ENCODE data around the gene GRIK5. TPM values are rescaled to one million over a fixed set of nuclear protein-coding genes. Genes with fewer than 3 reads are reported as not detected.

GRIK5 gene
- total RNA-seq, 1 experiment from 2014 or later = not detected

DNA sequence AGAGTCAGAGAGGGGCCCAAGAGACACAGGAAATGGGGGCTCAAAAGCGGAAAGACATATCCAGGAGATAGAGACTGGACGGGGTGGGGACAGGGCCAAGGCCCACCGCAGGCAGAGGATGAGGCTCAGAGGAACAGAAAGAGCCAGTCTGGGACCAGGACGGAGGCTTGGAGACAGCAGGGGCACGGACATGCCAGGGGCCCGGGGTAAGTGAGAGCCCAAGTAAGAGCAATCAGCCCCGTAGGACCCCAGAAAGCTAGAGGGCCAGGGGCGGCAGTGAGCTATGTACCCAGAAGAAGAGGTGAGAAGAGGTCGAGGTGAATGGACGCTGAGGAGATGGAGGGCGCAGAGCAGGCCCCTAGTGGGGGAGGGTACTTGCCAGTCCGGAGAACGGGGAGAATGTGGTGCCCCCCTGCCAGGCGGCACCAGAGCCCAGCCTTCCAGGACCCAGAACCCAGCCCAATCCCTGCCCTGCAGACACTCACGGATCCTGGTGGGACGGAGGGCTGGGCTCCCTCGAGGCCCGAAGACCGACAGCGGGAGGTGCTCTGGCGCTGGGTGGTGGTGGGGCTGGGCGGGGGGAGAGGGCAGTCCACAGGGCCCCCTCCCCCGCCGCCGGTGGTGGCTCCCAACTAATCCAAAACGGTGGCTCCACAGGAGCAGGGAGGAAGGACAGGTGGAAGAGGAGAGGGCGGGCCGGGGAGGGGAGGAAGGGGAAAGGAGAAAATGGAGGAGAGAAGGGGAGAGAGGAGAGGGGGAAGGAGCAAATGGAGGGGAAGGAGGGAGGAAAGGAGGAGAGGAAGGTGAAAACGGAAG, 1.0 kb downstream of the GRIK5 start:
- Histone ChIP-seq H3K27me3 (peaks cover 12% of the 10 kb centered on the region), H3K9me3 (no peaks in the 10 kb centered on the region), H3K36me3 (no peaks in the 10 kb centered on the region), H3K4me3 (no peak overlapping the region)
- no peak for DNase-seq

DNA sequence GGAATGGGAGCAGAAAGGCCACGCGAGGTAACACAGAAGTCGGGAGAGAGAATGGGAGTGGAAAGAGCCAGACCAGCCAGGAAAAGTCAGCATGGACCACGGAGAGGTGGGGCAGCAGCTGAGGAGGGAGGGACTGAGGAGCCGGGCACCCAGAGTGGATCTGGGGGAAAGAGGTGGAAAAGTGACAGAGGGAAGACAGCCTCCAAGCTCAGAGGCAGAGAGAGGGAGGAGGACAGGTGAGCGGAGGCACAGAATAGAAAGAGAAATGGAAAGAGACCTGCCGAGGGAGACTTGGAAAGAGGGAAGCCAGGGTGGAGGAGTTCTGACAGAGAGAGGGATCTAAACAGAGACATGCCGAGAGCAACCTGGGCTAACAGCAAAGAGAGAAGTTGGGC, 1.6 kb downstream of the GRIK5 start:
- no peak for DNase-seq
- H3K9me3 ChIP-seq = no peaks in the 10 kb centered on the region
- H3K4me3 ChIP-seq = no peak overlapping the region
- H3K36me3 ChIP-seq = no peaks in the 10 kb centered on the region
- H3K27me3 ChIP-seq = peaks cover 12% of the 10 kb centered on the region

- peaks cover 12% of the 10 kb centered on the region for H3K27me3 ChIP-seq
- no peak for DNase-seq
- H3K9me3 ChIP-seq = no peaks in the 10 kb centered on the region
Measured at GRCh38 chr19:42067315-42067888, 2.6 kb downstream of the GRIK5 start.

GRCh38 chr19:42066075-42066754, 3.8 kb downstream of the GRIK5 start:
- DNase-seq = peak; percentile 43
- H3K9me3 ChIP-seq = no peaks in the 10 kb centered on the region
- H3K4me3 ChIP-seq = no peak overlapping the region
- H3K27me3 ChIP-seq = peaks cover 12% of the 10 kb centered on the region
- no peaks in the 10 kb centered on the region for H3K36me3 ChIP-seq

More at GRCh38 chr19:42067315-42067888, 2.6 kb downstream of the GRIK5 start:
- Histone ChIP-seq H3K36me3 (no peaks in the 10 kb centered on the region), H3K4me3 (no peak overlapping the region)

DNA sequence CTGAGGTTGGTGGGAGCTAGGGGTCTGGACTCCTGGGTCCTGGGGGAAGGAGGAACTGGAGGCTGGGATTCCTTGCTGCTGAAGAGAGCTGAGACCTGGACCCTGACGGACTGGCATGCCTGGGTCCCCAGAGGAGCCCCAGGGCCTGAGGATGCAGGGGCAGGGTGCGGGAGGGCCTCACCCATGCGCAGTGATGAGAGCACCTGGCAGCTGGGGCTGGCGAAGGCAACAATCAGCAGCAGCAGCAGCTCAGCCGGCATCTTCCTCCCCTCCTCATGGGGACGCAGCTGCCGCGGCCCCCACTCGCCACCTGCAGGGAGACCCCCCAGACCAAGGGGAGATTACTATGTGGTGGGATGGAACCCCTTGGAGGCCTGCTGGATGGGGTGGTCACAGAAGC, 4.5 kb downstream of the GRIK5 start:
- Histone ChIP-seq H3K4me3 (no peak overlapping the region), H3K9me3 (no peaks in the 10 kb centered on the region), H3K36me3 (no peaks in the 10 kb centered on the region), H3K27me3 (peaks cover 12% of the 10 kb centered on the region)
- no peak for DNase-seq

DNA sequence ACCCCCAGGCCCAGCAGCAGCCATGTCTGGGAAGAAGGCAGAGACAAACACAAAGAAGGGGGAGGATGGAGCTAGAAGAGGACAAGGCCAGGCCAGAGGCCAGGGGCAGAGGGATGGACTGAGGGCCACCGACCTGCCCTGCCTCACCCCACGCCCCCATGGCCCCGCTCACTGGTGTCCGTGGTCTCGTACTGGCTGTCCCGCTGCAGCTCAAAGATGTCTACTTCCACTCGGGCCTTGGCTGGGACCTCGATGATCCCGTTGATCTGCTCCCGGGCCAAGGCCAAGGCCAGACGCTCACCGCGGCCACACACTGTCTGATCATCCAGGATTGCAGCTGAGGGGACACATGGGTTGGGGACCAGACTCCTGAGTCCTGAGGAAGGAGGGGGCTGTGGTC, 5.0 kb downstream of the GRIK5 start:
- Histone ChIP-seq H3K36me3 (no peaks in the 10 kb centered on the region), H3K4me3 (no peak overlapping the region), H3K27me3 (peaks cover 12% of the 10 kb centered on the region), H3K9me3 (no peaks in the 10 kb centered on the region)
- no peak for DNase-seq

- peaks cover 12% of the 10 kb centered on the region for H3K27me3 ChIP-seq
- no peak for DNase-seq
- H3K4me3 ChIP-seq = no peak overlapping the region
- no peaks in the 10 kb centered on the region for H3K9me3 ChIP-seq
- no peaks in the 10 kb centered on the region for H3K36me3 ChIP-seq
Measured at GRCh38 chr19:42064432-42064831, 5.6 kb downstream of the GRIK5 start.

DNA sequence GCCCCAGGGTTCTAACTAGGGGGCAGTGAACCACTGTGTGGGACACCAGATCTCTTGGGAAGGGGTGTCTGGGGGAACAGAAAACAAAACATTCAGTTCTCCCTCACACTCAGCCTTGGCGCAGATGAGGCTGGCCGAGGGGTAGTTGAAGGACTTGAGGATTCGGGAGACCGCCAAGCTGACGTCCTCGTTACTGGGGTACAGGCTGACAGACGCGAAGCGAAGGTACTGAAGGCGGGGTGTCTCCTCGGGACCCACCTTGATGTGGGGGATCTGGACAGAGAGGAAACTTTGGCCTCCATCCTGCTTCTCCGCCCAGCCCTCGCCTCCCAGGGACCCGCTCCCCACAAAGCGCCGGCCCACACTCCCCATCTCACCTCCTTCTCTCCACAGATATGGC, 7.6 kb downstream of the GRIK5 start:
- H3K27me3 ChIP-seq = peaks cover 9% of the 10 kb centered on the region
- no peaks in the 10 kb centered on the region for H3K9me3 ChIP-seq
- H3K36me3 ChIP-seq = no peaks in the 10 kb centered on the region
- DNase-seq = no peak
- no peak overlapping the region for H3K4me3 ChIP-seq

- DNase-seq = no peak
Measured at GRCh38 chr19:42060117-42060516, 9.9 kb downstream of the GRIK5 start.

DNA sequence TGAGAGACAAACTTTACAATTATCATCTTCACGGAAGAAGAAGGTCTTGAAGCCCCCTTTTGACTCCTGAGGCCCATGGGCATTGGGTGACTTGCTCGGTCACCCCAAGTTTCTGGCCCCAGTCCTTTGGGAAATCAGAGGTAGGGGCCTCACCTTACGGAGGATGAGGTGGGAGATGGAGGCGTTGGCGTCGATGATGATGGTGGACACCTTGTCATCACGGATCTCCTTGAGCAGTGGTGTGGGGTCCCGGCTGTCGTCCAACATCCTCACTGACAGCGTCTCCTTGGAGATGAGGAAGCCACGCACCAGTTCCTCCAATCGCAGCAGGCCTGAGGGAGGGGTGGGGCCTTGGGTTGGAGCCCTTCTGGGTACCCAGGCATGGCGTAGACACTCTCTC, 10.8 kb downstream of the GRIK5 start:
- Histone ChIP-seq H3K36me3 (no peaks in the 10 kb centered on the region), H3K9me3 (no peaks in the 10 kb centered on the region), H3K27me3 (no peaks in the 10 kb centered on the region), H3K4me3 (no peak overlapping the region)
- DNase-seq = no peak

More at GRCh38 chr19:42060117-42060516, 9.9 kb downstream of the GRIK5 start:
- no peaks in the 10 kb centered on the region for H3K27me3 ChIP-seq
- H3K4me3 ChIP-seq = no peak overlapping the region
- H3K9me3 ChIP-seq = no peaks in the 10 kb centered on the region
- H3K36me3 ChIP-seq = no peaks in the 10 kb centered on the region

DNA sequence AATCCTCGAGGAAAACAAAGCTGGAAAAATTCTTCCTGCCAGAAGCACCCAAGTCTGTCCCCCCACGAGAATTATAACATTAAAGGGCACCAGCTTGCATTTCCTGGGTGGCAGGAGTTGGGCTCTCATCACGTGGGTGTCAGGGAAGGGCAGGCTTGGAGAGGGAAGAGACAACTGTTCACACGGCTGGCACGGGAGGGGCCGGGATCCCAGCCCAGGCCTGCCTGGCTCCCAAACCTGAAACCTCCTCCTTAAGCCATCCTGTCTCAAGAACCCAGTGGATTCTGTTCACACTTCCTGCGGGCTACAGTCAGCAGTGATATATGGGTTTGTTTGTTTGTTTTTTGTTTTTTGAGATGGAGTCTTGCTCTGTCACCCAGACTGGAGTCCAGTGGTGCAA, 12.2 kb downstream of the GRIK5 start:
- H3K9me3 ChIP-seq = no peaks in the 10 kb centered on the region
- no peaks in the 10 kb centered on the region for H3K27me3 ChIP-seq
- no peak overlapping the region for H3K4me3 ChIP-seq
- H3K36me3 ChIP-seq = no peaks in the 10 kb centered on the region
- no peak for DNase-seq

DNA sequence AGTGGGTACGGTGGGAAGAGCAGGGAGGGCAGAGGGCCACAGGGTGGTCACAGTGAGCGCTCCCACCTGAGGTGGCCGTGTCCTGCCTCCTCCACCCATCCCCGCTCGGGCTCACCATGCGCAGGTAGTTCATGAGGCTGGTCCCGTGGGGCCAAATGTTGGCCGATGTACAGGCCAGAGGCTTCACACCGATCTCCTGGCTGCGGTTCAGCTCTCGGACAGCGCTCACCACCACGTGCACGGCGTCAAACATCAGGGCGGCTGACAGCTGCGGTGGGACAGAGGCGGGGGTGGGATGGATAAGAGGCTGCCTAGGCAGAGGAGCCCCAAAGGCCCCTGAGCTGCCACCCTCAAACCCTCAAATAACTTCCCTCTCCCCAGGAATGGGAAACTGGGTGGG, 15.8 kb downstream of the GRIK5 start:
- DNase-seq = no peak
- H3K27me3 ChIP-seq = no peaks in the 10 kb centered on the region
- H3K4me3 ChIP-seq = no peak overlapping the region
- no peaks in the 10 kb centered on the region for H3K9me3 ChIP-seq
- H3K36me3 ChIP-seq = no peaks in the 10 kb centered on the region

- H3K4me3 ChIP-seq = no peak overlapping the region
- DNase-seq = no peak
- H3K27me3 ChIP-seq = no peaks in the 10 kb centered on the region
- no peaks in the 10 kb centered on the region for H3K36me3 ChIP-seq
- no peaks in the 10 kb centered on the region for H3K9me3 ChIP-seq
Measured at GRCh38 chr19:42053037-42053935, 16.7 kb downstream of the GRIK5 start.

GRCh38 chr19:42052241-42052863, 17.7 kb downstream of the GRIK5 start:
- DNase-seq = no peak
- Histone ChIP-seq H3K4me3 (no peak overlapping the region), H3K36me3 (no peaks in the 10 kb centered on the region), H3K9me3 (no peaks in the 10 kb centered on the region), H3K27me3 (no peaks in the 10 kb centered on the region)

GRCh38 chr19:42051166-42052115, 18.6 kb downstream of the GRIK5 start:
- Histone ChIP-seq H3K9me3 (no peaks in the 10 kb centered on the region), H3K36me3 (no peaks in the 10 kb centered on the region), H3K4me3 (no peak overlapping the region), H3K27me3 (0 out of 2 replicates have a peak, but pooled peaks cover 4% of the 10 kb centered on the region)
- peak; percentile 17 for DNase-seq
